GM04504 (cell line): ENCODE data around the gene FAT3.
A peak's percentile ranks its signal among the peaks of the same experiment; 100 is the strongest.

Experiments
- DNase-seq: peaks from one replicate; pipeline ENCODE4 v3.0.0-alpha.2; 2012; ENCODE audit warnings: low read depth

FAT3 gene

GRCh38 chr11:92227959-92228935 lies 3.6 kb downstream of the FAT3 start:
- DNase-seq, result no peak

DNA sequence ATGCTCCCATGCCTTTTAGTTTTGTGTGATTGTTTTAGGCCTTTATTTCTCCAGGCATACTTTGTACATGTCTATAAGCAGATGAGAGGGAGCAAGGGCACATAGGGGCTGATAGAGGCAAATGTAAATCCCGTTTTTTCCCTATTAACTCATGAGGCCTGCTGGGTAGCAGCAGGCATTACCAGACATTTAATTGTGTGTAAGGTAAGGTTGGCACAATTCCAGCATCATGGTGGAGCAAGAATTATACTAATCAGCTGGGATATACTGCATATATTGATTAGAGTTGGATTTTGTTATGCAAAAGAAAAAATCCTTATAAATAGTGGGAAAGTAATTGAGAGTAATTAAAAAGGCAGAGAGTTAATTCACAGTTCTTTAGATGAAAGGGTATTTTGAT lies 12.2 kb downstream of the FAT3 start:
- no peak for DNase-seq

- no peak for DNase-seq
These were observed 16.3 kb downstream of the FAT3 start for GRCh38 chr11:92240916-92241315.

DNA sequence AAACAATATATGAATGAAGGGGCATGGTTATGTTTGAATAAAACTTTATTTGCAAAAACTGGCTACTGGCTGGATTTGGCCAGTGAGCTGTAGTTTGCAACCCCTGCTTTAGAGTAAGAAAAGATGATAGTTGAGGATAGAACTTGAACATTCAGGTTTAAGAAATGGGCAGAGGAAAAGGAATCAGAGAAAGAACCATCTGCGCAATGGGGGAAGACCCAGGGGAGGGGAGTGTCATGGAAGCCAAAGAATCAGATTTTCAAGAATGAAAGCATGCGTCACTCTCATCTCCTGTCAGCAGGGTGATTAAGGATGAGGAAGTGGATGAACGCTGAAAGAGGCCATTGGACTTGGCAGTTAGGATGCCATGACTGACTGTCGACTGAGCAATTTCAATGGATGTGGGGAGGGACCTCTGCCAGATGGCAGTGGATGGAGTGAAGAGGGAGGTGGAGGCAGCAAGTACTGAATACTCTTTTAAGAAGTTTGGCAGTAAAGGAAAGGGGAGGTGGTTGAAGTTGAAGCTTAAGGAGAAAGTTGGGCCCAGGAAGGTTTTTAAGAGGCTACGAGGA lies 21.2 kb downstream of the FAT3 start:
- DNase-seq, result no peak

GRCh38 chr11:92246630-92247029 lies 22.0 kb downstream of the FAT3 start:
- no peak for DNase-seq

DNA sequence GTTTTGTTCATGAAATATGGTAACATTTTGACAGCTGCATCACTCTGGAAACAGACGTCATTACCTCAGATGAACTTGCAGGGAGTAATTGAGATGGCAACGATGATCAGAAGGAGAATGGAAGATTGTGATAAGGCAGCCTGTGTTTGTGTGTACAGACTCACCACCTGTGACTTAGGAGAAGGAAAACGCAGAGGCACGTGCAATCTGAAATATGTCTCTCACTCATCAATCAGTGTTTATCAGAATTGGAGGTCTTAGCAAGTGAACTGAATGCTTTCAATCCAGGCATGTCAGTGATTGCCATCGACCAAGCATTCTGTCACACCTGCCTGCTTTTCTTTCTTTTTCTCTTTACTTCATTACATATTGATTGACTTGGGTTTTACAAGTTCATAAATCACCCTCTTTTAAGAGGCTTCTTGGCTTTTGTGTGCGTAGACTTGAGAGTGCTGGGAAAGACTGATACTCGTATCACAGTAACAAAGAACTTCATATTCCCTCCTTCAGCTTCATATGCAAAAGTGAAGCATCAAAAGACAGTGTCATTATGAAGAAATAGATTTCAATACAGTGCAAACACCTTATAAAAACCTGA lies 24.6 kb downstream of the FAT3 start:
- DNase-seq, result no peak

GRCh38 chr11:92251980-92252379 lies 27.4 kb downstream of the FAT3 start:
- DNase-seq, result peak; percentile 18

GRCh38 chr11:92253421-92253820 lies 28.8 kb downstream of the FAT3 start:
- DNase-seq, result no peak

GRCh38 chr11:92253945-92254344 lies 29.3 kb downstream of the FAT3 start:
- DNase-seq, result no peak

DNA sequence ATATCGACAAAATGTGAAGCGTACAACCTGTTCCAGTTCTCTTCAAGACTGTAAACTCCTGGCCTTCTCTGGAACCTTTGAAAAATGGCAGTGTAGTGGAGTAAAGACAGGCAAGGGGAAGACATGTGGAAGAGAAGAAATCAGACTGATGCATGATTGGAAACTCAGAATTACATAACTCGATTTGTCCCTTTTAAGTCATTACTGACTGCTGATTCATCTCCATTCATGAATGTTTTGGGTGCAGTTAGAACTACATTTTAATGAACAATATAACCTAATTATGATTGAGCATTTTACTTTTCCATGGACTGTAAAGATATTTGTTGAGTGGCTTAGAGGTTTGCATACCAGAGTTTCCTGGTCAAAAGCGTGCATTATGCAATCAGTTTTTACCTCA lies 32.9 kb downstream of the FAT3 start:
- DNase-seq, result no peak

GRCh38 chr11:92259861-92260260 lies 35.2 kb downstream of the FAT3 start:
- DNase-seq, result no peak

GRCh38 chr11:92264350-92264749 lies 39.7 kb downstream of the FAT3 start:
- no peak for DNase-seq

DNA sequence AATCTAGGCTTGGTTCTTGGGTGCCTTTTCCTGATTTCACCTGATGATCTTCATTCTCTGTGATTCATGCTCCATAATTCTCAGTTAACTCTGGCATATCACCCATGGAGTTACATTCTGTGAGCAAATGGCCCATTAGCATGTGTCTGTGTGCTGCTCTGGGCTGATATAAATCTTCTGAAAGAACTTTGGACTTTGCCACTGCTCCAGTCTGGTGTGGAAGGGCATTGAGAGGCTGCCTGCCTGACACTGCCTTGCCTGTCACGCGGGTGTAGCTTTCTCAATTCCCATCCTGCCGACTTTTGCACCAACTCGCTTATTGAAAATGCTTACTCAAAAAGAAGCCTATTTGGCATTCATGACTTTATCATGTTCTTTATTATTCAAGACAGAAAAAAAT lies 42.2 kb downstream of the FAT3 start:
- DNase-seq, result no peak

- no peak for DNase-seq
These were observed 42.7 kb downstream of the FAT3 start for GRCh38 chr11:92267278-92267677.

- no peak for DNase-seq
These were observed 43.4 kb downstream of the FAT3 start for GRCh38 chr11:92267968-92268367.

DNA sequence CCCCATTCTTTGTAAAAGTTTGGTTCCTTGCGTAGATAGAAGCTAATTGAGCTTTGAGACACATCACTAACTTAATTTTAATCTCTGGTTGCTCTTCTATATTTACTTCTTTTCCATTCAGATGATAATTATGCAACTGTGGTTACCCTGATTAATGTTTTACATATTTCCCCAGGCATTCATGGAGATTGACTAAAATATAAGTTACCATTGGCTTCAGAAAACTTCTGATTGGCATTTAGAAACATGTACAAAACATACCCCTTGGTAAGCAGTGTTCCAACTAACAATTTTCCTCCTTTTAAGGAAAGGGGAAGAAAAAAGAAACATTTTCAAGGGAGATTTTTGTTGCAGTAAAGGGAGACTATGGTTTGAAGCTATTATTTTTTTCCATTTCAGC lies 43.9 kb downstream of the FAT3 start:
- no peak for DNase-seq

DNA sequence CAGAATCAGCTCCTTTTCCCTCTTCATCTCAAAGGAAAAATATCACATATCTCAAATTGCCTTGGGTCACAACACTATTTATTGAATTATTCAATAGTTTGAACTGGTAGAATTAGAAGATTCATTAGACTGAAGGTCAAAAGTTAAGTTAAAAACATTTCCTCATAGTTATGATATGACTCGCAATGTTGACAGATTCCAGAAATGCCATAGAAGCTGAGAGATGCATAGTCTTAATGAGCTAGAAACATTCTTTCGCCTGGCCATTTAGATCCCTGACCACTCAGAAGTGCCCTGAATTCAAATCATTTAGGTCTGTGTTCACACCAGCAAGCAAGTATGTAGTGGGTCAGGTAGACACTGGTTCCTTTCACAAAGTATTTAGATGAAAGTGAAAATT lies 44.4 kb downstream of the FAT3 start:
- DNase-seq, result peak; percentile 26

DNA sequence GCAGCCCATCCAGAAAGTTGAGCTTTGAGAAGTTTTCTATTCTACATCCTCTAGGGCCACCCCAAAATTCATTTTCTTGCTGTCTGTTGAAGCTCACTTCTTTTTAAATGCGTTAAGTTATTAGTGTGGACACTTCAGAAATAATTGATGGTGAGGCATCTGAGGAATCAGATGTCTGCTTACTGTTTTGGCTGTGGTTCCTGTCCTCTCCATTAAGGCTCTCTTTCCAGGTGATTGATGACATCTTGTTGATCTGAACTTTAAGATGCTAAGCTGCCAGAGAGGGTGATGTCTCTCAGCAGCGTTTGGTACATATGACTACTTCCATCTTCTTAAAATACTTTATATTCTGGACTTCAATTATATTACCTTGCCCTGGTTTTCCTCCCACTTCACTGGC lies 45.2 kb downstream of the FAT3 start:
- no peak for DNase-seq

DNA sequence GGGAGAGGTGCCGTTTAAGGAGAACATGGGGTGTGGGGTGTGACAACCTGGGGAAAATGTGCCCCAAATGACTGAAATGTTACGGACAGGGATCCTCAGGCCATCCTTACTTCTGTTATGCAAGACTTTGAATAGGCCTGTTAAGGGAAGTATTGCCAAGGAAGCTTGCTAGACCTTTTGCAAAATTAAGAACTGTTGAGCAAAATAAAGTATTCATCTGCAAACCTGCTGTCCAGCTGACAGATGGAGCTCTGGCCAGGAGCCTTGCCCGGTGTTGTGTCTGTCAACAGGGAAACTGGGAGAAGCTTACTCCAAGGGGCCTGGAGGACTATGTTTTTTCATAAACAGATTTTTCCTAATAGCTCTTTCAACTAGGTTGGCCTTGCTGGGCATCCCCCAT lies 48.0 kb downstream of the FAT3 start:
- no peak for DNase-seq
